Neural cell (in vitro differentiated cells): ENCODE measurements around the gene SNCAIP. TPM values are rescaled to one million over a fixed set of nuclear protein-coding genes. Genes with fewer than 3 reads are reported as not detected.

Source experiments
- H2AFZ ChIP-seq: fragments of 200-600, 300-800 bp; sonication (generic), shearing (Covaris generic); 2 replicates; pipeline ENCODE4 v1.6.0; 2014; ENCODE audit warnings: low read depth, mild to moderate bottlenecking, antibody characterized with exemption, low read length, moderate library complexity
- H3F3A ChIP-seq: fragments of 200-600 bp; shearing (Covaris generic); 2 replicates; pipeline ENCODE4 v1.6.1; 2016; ENCODE audit warnings: mild to moderate bottlenecking, moderate library complexity, mixed read lengths, antibody characterized with exemption, low read length; ENCODE audit not compliant: insufficient read depth, poor library complexity, severe bottlenecking
- H3K27ac ChIP-seq: fragments of 200-600, 300-800 bp; sonication (generic), shearing (Covaris generic); 2 replicates; pipeline ENCODE4 v1.5.1; 2014; ENCODE audit warnings: mild to moderate bottlenecking, low read length, moderate library complexity
- H3K27me3 ChIP-seq: fragments of 300-800, 200-600 bp; sonication (generic), shearing (Covaris generic); 2 replicates; pipeline ENCODE4 v1.6.0; 2014; ENCODE audit warnings: mild to moderate bottlenecking, low read depth, low read length, moderate library complexity; ENCODE audit not compliant: insufficient read depth
- H3K36me3 ChIP-seq: fragments of 300-800, 200-600 bp; sonication (generic), shearing (Covaris generic); 2 replicates; pipeline ENCODE4 v1.5.1; 2014; ENCODE audit warnings: mild to moderate bottlenecking, antibody characterized with exemption, low read length, moderate library complexity; ENCODE audit not compliant: insufficient read depth
- H3K4me2 ChIP-seq: fragments of 300-800, 200-600 bp; sonication (generic), shearing (Covaris generic); 2 replicates; pipeline ENCODE4 v1.6.0; 2014; ENCODE audit warnings: mild to moderate bottlenecking, low read length
- H3K4me3 ChIP-seq: fragments of 300-800, 200-600 bp; sonication (generic), shearing (Covaris generic); 2 replicates; pipeline ENCODE4 v1.5.1; 2014; ENCODE audit warnings: mild to moderate bottlenecking, low read length, moderate library complexity
- H3K79me2 ChIP-seq: fragments of 200-600 bp; shearing (Covaris generic); replicated peaks from 2 replicates; pipeline ENCODE4 v1.6.0; 2014; ENCODE audit warnings: mild to moderate bottlenecking, low read length, moderate library complexity; ENCODE audit not compliant: insufficient read depth
- H3K9ac ChIP-seq: fragments of 300-800, 200-600 bp; sonication (generic), shearing (Covaris generic); 2 replicates; pipeline ENCODE4 v1.6.1; 2016; ENCODE audit warnings: mild to moderate bottlenecking, low read length, mixed read lengths
- H3K9me2 ChIP-seq: fragments of 200-600 bp; shearing (Covaris generic); 2 replicates; pipeline ENCODE4 v1.6.1; 2016; ENCODE audit warnings: mild to moderate bottlenecking, low read length, mixed read lengths; ENCODE audit not compliant: insufficient read depth
- H3K9me3 ChIP-seq: fragments of 200-600, 300-800 bp; sonication (generic), shearing (Covaris generic); 2 replicates; pipeline ENCODE4 v1.6.1; 2016; ENCODE audit warnings: mild to moderate bottlenecking, mixed run types, low read length, moderate library complexity, mixed read lengths
- H4K20me1 ChIP-seq: fragments of 200-600 bp; shearing (Covaris generic); 2 replicates; pipeline ENCODE4 v1.6.1; 2016; ENCODE audit warnings: mild to moderate bottlenecking, mixed run types; ENCODE audit not compliant: insufficient read depth
- EP300 ChIP-seq: fragments of 450-650 bp; conservative IDR thresholded peaks from 2 replicates; pipeline ENCODE4 v1.6.1; 2014; ENCODE audit warnings: antibody characterized with exemption, mild to moderate bottlenecking, moderate library complexity; ENCODE audit not compliant: poor library complexity, severe bottlenecking
- EZH2 ChIP-seq: fragments of 200-600, 300-800 bp; shearing (Covaris generic), sonication (generic); IDR thresholded peaks from 2 replicates; pipeline ENCODE4 v1.6.1; 2014; ENCODE audit warnings: antibody characterized with exemption, low read length, borderline replicate concordance, mild to moderate bottlenecking; ENCODE audit not compliant: insufficient read depth, poor library complexity, severe bottlenecking
- MXI1 ChIP-seq: fragments of 450-650 bp; conservative IDR thresholded peaks from 2 replicates; pipeline ENCODE4 v1.6.1; 2014; ENCODE audit warnings: antibody characterized with exemption, mild to moderate bottlenecking; ENCODE audit not compliant: poor library complexity, severe bottlenecking
- POLR2AphosphoS5 ChIP-seq: IDR thresholded peaks from 2 replicates; pipeline ENCODE4 v1.6.1; 2012
- RAD21 ChIP-seq: fragments of 450-650 bp; conservative IDR thresholded peaks from 2 replicates; pipeline ENCODE4 v1.6.1; 2014; ENCODE audit warnings: antibody characterized with exemption, mild to moderate bottlenecking, moderate library complexity
- REST ChIP-seq: IDR thresholded peaks from 2 replicates; pipeline ENCODE4 v1.6.1; 2012; ENCODE audit warnings: borderline replicate concordance
- SMC3 ChIP-seq: fragments of 450-650 bp; conservative IDR thresholded peaks from 2 replicates; pipeline ENCODE4 v1.6.1; 2014; ENCODE audit warnings: antibody characterized with exemption, mild to moderate bottlenecking, moderate library complexity; ENCODE audit not compliant: poor library complexity
- TAF1 ChIP-seq: IDR thresholded peaks from 2 replicates; pipeline ENCODE4 v1.6.1; 2012; ENCODE audit warnings: low read depth
- polyA plus RNA-seq: library from polyadenylated mRNA; depleted of rRNA; stranded (reverse); fragments of >200 nt; gene quantifications from 2 replicates; pipeline ENCODE4 v1.2.3, GENCODE V29; 2014
- TF ChIP-seq, protein P1 (sequence below): fragments of 450-650 bp; IDR thresholded peaks from 2 replicates; pipeline ENCODE4 v1.5.1; 2014; ENCODE audit warnings: antibody characterized with exemption, mild to moderate bottlenecking, moderate library complexity; ENCODE audit not compliant: poor library complexity, severe bottlenecking

The SNCAIP gene
- polyA plus RNA-seq, 1 donor from 2014 or later, result 25.6 TPM

GRCh38 chr5:122464191-122464590 lies 152.2 kb downstream of the SNCAIP start:
- Histone ChIP-seq H3K4me3 (no peak overlapping the region), H3K9me3 (no peaks in the 10 kb centered on the region), H3K9me2 (no peaks in the 10 kb centered on the region), H3F3A (no peaks in the 10 kb centered on the region), H4K20me1 (no peaks in the 10 kb centered on the region), H3K79me2 (no peaks in the 10 kb centered on the region), H3K27me3 (no peaks in the 10 kb centered on the region), H3K27ac (no peak overlapping the region), H3K36me3 (peaks cover 9% of the 10 kb centered on the region), H3K4me2 (no peak overlapping the region), H3K9ac (no peak overlapping the region), H2AFZ (no peak overlapping the region)
- TF ChIP-seq SMC3 (no peak), EP300 (no peak), MXI1 (no peak), RAD21 (no peak), REST (no peak), TAF1 (no peak), POLR2AphosphoS5 (no peak), EZH2 (no peak)
- TF ChIP-seq, protein P1, sequence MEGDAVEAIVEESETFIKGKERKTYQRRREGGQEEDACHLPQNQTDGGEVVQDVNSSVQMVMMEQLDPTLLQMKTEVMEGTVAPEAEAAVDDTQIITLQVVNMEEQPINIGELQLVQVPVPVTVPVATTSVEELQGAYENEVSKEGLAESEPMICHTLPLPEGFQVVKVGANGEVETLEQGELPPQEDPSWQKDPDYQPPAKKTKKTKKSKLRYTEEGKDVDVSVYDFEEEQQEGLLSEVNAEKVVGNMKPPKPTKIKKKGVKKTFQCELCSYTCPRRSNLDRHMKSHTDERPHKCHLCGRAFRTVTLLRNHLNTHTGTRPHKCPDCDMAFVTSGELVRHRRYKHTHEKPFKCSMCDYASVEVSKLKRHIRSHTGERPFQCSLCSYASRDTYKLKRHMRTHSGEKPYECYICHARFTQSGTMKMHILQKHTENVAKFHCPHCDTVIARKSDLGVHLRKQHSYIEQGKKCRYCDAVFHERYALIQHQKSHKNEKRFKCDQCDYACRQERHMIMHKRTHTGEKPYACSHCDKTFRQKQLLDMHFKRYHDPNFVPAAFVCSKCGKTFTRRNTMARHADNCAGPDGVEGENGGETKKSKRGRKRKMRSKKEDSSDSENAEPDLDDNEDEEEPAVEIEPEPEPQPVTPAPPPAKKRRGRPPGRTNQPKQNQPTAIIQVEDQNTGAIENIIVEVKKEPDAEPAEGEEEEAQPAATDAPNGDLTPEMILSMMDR, result no peak

DNA sequence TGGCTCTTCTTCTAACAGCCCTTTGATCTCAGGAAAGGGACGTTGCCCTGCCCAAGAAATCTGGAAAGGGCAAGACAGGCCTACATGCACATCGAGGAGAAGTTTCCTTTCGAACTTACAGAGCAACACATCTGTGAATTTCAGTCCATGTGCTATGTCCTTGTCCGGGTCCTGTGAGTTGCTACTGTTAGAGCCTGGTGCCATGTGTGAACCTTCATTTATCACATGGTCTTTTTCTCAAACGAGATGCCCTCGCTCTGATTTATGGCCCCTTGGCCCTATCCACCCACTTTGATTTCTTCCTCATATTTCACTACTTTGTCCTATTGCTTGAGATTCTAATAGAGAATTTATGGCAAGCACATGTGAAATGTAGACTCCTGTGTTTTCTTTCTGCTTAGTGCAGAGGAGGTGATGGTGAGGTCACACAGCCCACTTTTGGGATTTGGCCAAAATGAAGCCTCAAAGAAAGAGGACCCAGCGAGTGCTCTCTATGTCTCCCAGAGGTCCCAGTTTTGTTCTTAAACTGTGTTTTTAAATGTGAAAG lies 153.1 kb downstream of the SNCAIP start:
- Histone ChIP-seq H3K27me3 (no peaks in the 10 kb centered on the region), H3K36me3 (peaks cover 9% of the 10 kb centered on the region), H3K27ac (no peak overlapping the region), H3K4me2 (no peak overlapping the region), H3K79me2 (no peaks in the 10 kb centered on the region), H3F3A (no peaks in the 10 kb centered on the region), H4K20me1 (no peaks in the 10 kb centered on the region), H3K4me3 (no peak overlapping the region), H3K9me3 (no peaks in the 10 kb centered on the region), H3K9me2 (no peaks in the 10 kb centered on the region), H3K9ac (no peak overlapping the region), H2AFZ (no peak overlapping the region)
- TF ChIP-seq TAF1, result no peak
- TF ChIP-seq MXI1, result no peak
- no peak for TF ChIP-seq RAD21
- no peak for TF ChIP-seq REST
- TF ChIP-seq, protein P1, result no peak
- TF ChIP-seq EZH2, result no peak
- no peak for TF ChIP-seq SMC3
- TF ChIP-seq POLR2AphosphoS5, result no peak
- TF ChIP-seq EP300, result no peak
